HepG2 (cell line): ENCODE results near the gene DGCR8. TPM values are rescaled to one million over a fixed set of nuclear protein-coding genes. Genes with fewer than 3 reads are reported as not detected.
A peak's percentile ranks its signal among the peaks of the same experiment; 100 is the strongest.

Source experiments
- CCAR2 ChIP-seq: fragments of 200-400 bp; formaldehyde crosslinking; optimal IDR thresholded peaks from 2 replicates; pipeline ENCODE3; 2018; ENCODE audit warnings: low read depth, mild to moderate bottlenecking, low read length, moderate library complexity
- FIP1L1 ChIP-seq: fragments of 200-400 bp; formaldehyde crosslinking; IDR thresholded peaks from 2 replicates; pipeline ENCODE4 v1.6.1; 2018; ENCODE audit warnings: low read depth, mild to moderate bottlenecking, low read length, moderate library complexity, borderline replicate concordance; ENCODE audit not compliant: insufficient read depth
- MXD1 ChIP-seq: sonication (generic); formaldehyde crosslinking; IDR thresholded peaks from 2 replicates; pipeline ENCODE4 v1.4.0; 2020; ENCODE audit warnings: mild to moderate bottlenecking, missing genetic modification reagents
- NFYB ChIP-seq: sonication (generic); formaldehyde crosslinking; IDR thresholded peaks from 2 replicates; pipeline ENCODE4 v1.4.0; 2020; ENCODE audit warnings: missing genetic modification reagents
- ONECUT2 ChIP-seq: sonication (generic); formaldehyde crosslinking; IDR thresholded peaks from 2 replicates; pipeline ENCODE4 v1.4.0; 2020; ENCODE audit warnings: missing genetic modification reagents
- RERE ChIP-seq: IDR thresholded peaks from 2 replicates; pipeline ENCODE4 v1.6.1; 2016; ENCODE audit warnings: low read depth, missing genetic modification reagents, missing compliant biosample characterization
- TBL1XR1 ChIP-seq: fragments of 150-350 bp; IDR thresholded peaks from 2 replicates; pipeline ENCODE4 v1.6.1; 2014; ENCODE audit warnings: borderline replicate concordance, low read length; ENCODE audit not compliant: partially characterized antibody
- THYN1 ChIP-seq: sonication (generic); formaldehyde crosslinking; IDR thresholded peaks from 2 replicates; pipeline ENCODE4 v1.8.1; 2023; ENCODE audit warnings: low read depth, mild to moderate bottlenecking, moderate library complexity, missing genetic modification reagents, borderline replicate concordance
- ZBTB3 ChIP-seq: sonication (generic); formaldehyde crosslinking; IDR thresholded peaks from 2 replicates; pipeline ENCODE4 v1.4.0; 2020; ENCODE audit warnings: low read depth, mild to moderate bottlenecking, moderate library complexity, missing genetic modification reagents, borderline replicate concordance
- ZC3H13 ChIP-seq: sonication (generic); formaldehyde crosslinking; IDR thresholded peaks from 2 replicates; pipeline ENCODE4 v1.8.1; 2023; ENCODE audit warnings: mild to moderate bottlenecking, missing genetic modification reagents, moderate library complexity
- ZFP91 ChIP-seq: sonication (generic); formaldehyde crosslinking; IDR thresholded peaks from 2 replicates; pipeline ENCODE4 v1.9.0; 2022; ENCODE audit warnings: missing genetic modification reagents, mild to moderate bottlenecking, borderline replicate concordance
- ZNF562 ChIP-seq: sonication (generic); formaldehyde crosslinking; IDR thresholded peaks from 2 replicates; pipeline ENCODE4 v1.8.0; 2022; ENCODE audit warnings: missing genetic modification reagents, borderline replicate concordance
- ZNF672 ChIP-seq: sonication (generic); formaldehyde crosslinking; IDR thresholded peaks from 2 replicates; pipeline ENCODE4 v1.8.1; 2022; ENCODE audit warnings: missing genetic modification reagents
- ZNF687 ChIP-seq: sonication (generic); formaldehyde crosslinking; IDR thresholded peaks from 2 replicates; pipeline ENCODE4 v1.5.1; 2020; ENCODE audit warnings: mild to moderate bottlenecking, missing genetic modification reagents, moderate library complexity
- ZNF724P ChIP-seq: sonication (generic); formaldehyde crosslinking; IDR thresholded peaks from 2 replicates; pipeline ENCODE4 v1.8.0; 2022; ENCODE audit warnings: missing genetic modification reagents, borderline replicate concordance
- ZNF883 ChIP-seq: sonication (generic); formaldehyde crosslinking; IDR thresholded peaks from 2 replicates; pipeline ENCODE4 v1.5.1; 2020; ENCODE audit warnings: mild to moderate bottlenecking, missing genetic modification reagents; ENCODE audit errors: not compliant biosample characterization
- polyA plus RNA-seq, 8 experiments: library from polyadenylated mRNA; depleted of rRNA in 3 of 8; stranded (reverse) in 7 of 8; unstranded in 1 of 8; fragments of >200 nt; fragmentation: Illumina TruSeq in 4 of 8; extraction: Trizol in 4 of 8; gene quantifications; 2 replicates each; pipeline versions ENCODE4 v1.2.1 to v1.2.3, GENCODE V29; 2011 to 2016; ENCODE audit warnings: low read depth in 4 of 8, missing spikeins in 1 of 8, mixed read lengths in 1 of 8; ENCODE audit not compliant: insufficient read depth in 1 of 8
- total RNA-seq, 5 experiments: library from RNA; depleted of rRNA; stranded (reverse); fragments of >200 nt; fragmentation: Illumina TruSeq; extraction: Trizol; gene quantifications; 2 replicates each; pipeline ENCODE4 v1.2.3, GENCODE V29; 2016; ENCODE audit warnings: low read depth in 1 of 5

The DGCR8 gene
- total and polyA plus RNA-seq, 2 of the 13 experiments (the other 11 are each of a cell fraction or from before 2014, with no cell fraction given) = 10.2 to 23.2 TPM

- TF ChIP-seq ZFP91 (CRISPR knock-in tag) (peak; percentile 54; the same call in 1 of the 2 replicates), ZNF724P (CRISPR knock-in tag) (no peak), MXD1 (CRISPR knock-in tag) (peak; percentile 19; the same call in 1 of the 2 replicates), ZNF687 (peak; percentile 89), FIP1L1 (no peak), RERE (CRISPR knock-in tag) (no peak), ZNF562 (CRISPR knock-in tag) (no peak), NFYB (CRISPR knock-in tag) (no peak), ONECUT2 (CRISPR knock-in tag) (no peak), ZNF672 (no peak), THYN1 (CRISPR knock-in tag) (no peak), CCAR2 (no peak), ZNF883 (CRISPR knock-in tag) (no peak), ZC3H13 (no peak), ZBTB3 (CRISPR knock-in tag) (no peak), TBL1XR1 (no peak)
Measured at GRCh38 chr22:20131859-20132685, 52.0 kb downstream of the DGCR8 start (continued).
